ENCODE data around the gene SMG6. TPM values are rescaled to one million over a fixed set of nuclear protein-coding genes. Genes with fewer than 3 reads are reported as not detected.

Gene SMG6
- total RNA-seq, 1 experiment from 2014 or later = 36.1 TPM

DNA sequence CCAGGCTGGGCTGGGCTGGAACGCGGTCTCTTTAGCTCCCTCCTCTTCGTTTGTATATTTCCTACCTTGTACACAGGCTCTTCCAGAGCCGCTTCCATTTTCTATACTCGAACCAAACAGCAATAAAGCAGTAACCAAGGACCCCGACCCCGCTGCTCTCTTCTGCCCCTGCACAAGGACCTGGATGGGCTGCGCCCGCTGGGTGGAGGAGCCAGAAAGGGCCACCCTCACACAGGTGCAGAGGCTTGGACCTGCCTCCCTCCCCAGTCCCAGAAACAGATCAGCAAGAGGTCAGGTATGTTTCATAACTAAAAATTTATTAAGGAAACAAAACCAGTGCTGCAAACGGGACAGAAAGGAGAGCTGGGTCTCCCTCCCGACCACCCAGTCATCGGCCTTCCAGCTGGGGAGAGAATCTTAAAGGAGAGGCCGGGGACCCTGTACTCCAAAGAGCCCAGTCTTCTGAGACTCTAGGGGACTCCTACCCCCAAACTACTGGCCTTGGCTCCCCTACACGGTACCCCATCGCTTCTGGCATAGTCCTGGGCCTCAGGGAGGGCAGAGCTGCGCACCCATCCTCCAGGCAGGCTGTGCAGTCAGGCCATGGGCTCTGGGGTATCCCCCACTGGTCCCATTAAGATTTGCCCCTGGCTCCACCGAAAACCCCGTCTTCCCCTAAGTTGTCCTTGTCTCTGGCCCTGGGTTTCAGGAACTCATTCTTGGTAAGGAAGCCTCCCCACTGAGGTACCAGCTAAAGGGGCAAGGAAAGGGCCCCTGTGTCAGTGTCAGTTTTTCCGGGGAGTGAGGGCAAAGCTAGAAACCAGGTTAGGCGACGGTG is 243.8 kb downstream of the SMG6 start:
- H3K27ac ChIP-seq (ENCODE audit: low read depth, low read length, poor library complexity, severe bottlenecking) = peak overlapping the region; percentile 2
- TF ChIP-seq EZH2 (IDR thresholded peaks at IDR 0.05; ENCODE audit: borderline replicate concordance, low read depth, low read length, poor library complexity, severe bottlenecking) = no peak
- TF ChIP-seq, protein P1, sequence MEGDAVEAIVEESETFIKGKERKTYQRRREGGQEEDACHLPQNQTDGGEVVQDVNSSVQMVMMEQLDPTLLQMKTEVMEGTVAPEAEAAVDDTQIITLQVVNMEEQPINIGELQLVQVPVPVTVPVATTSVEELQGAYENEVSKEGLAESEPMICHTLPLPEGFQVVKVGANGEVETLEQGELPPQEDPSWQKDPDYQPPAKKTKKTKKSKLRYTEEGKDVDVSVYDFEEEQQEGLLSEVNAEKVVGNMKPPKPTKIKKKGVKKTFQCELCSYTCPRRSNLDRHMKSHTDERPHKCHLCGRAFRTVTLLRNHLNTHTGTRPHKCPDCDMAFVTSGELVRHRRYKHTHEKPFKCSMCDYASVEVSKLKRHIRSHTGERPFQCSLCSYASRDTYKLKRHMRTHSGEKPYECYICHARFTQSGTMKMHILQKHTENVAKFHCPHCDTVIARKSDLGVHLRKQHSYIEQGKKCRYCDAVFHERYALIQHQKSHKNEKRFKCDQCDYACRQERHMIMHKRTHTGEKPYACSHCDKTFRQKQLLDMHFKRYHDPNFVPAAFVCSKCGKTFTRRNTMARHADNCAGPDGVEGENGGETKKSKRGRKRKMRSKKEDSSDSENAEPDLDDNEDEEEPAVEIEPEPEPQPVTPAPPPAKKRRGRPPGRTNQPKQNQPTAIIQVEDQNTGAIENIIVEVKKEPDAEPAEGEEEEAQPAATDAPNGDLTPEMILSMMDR (conservative IDR thresholded peaks at IDR 0.05; ENCODE audit: low read depth, low read length) = no peak
- BruUV-seq (replicated peaks) = TSS peak; percentile 54
- POLR2A ChIA-PET (ENCODE audit: low non-redundant PET) = no interaction called here
- H3K27me3 ChIP-seq (replicated peaks; ENCODE audit: insufficient read depth, low read depth, low read length, poor library complexity) = no peaks in the 10 kb centered on the region
- CTCF ChIA-PET = interaction anchor here (2.0 kb wide), 1 partner anchor 185 kb away, joined by 9 read pairs; no protein-coding TSS in a partner anchor
- peaks cover 8% of the 10 kb centered on the region for H3K36me3 ChIP-seq (ENCODE audit: insufficient read depth, low read length, poor library complexity, severe bottlenecking)
- intact Hi-C loops (cut with micrococcal nuclease; ENCODE audit: unreplicated experiment) = no loop called here
- H3K4me1 ChIP-seq (ENCODE audit: insufficient read depth, low read length, poor library complexity, severe bottlenecking) = peaks cover 26% of the 10 kb centered on the region
- H3K9me3 ChIP-seq (ENCODE audit: low read depth, low read length, poor library complexity, severe bottlenecking) = no peaks in the 10 kb centered on the region
- DNase-seq (ENCODE audit: low spot score) = no peak
- no peak overlapping the region for H3K4me3 ChIP-seq (ENCODE audit: low read depth, low read length, poor library complexity, severe bottlenecking)

DNA sequence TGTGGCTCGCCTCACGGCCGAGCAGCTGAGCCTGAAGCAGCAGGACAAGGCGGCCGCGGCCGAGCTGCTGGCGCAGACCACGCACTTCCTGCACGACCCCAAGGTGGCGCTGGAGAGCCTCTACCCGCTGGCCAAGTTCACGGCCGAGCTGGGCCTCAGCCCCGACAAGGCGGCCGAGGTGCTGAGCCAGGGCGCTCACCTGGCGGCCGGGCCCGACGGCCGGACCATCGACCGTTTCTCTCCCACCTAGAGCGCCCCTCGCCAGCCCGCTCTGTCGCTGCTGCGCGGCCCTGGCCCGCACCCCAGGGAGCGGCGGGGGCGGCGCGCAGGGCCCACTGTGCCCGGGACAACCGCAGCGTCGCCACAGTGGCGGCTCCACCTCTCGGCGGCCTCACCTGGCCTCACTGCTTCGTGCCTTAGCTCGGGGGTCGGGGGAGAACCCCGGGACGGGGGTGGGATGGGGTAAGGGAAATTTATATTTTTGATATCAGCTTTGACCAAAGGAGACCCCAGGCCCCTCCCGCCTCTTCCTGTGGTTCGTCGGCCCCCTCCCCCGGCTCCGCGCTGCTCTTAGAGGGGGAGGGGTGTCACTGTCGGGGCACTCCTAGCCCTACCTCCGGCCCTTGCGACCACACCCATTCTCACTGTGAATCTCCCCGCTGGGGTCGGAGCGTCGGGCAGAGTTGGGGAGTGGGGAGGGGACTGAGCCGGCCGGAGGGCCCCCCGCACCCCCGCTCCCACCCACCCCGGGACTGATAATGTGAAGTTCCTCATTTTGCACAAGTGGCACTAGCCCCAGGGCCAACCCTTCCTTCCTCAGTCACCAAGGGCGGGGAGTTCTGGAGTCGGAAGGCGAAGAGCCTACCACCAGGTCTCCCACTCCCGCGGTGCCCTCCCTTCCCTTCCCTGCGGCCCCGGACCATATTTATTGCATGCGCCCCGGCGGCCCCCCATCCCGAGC is 244.7 kb downstream of the SMG6 start:
- Histone ChIP-seq H3K36me3 (ENCODE audit: insufficient read depth, low read length, poor library complexity, severe bottlenecking) (peaks cover 1% of the 10 kb centered on the region), H3K9me3 (ENCODE audit: low read depth, low read length, poor library complexity, severe bottlenecking) (no peaks in the 10 kb centered on the region), H3K4me1 (ENCODE audit: insufficient read depth, low read length, poor library complexity, severe bottlenecking) (peaks cover 28% of the 10 kb centered on the region), H3K4me3 (ENCODE audit: low read depth, low read length, poor library complexity, severe bottlenecking) (no peak overlapping the region), H3K27ac (ENCODE audit: low read depth, low read length, poor library complexity, severe bottlenecking) (no peak overlapping the region), H3K27me3 (replicated peaks; ENCODE audit: insufficient read depth, low read depth, low read length, poor library complexity) (no peaks in the 10 kb centered on the region)
- intact Hi-C loops (cut with micrococcal nuclease; ENCODE audit: unreplicated experiment) = no loop called here
- POLR2A ChIA-PET (ENCODE audit: low non-redundant PET) = no interaction called here
- CTCF ChIA-PET = interaction anchor here (0.5 to 2.0 kb wide), 3 partner anchors 39 to 186 kb away, joined by 3 to 9 read pairs (median 6); no protein-coding TSS in a partner anchor
- no peak for DNase-seq (ENCODE audit: low spot score)
- no peak for TF ChIP-seq EZH2 (IDR thresholded peaks at IDR 0.05; ENCODE audit: borderline replicate concordance, low read depth, low read length, poor library complexity, severe bottlenecking)
- TF ChIP-seq, protein P1 (conservative IDR thresholded peaks at IDR 0.05; ENCODE audit: low read depth, low read length) = peak; percentile 45
- BruUV-seq (replicated peaks) = no TSS peak

DNA sequence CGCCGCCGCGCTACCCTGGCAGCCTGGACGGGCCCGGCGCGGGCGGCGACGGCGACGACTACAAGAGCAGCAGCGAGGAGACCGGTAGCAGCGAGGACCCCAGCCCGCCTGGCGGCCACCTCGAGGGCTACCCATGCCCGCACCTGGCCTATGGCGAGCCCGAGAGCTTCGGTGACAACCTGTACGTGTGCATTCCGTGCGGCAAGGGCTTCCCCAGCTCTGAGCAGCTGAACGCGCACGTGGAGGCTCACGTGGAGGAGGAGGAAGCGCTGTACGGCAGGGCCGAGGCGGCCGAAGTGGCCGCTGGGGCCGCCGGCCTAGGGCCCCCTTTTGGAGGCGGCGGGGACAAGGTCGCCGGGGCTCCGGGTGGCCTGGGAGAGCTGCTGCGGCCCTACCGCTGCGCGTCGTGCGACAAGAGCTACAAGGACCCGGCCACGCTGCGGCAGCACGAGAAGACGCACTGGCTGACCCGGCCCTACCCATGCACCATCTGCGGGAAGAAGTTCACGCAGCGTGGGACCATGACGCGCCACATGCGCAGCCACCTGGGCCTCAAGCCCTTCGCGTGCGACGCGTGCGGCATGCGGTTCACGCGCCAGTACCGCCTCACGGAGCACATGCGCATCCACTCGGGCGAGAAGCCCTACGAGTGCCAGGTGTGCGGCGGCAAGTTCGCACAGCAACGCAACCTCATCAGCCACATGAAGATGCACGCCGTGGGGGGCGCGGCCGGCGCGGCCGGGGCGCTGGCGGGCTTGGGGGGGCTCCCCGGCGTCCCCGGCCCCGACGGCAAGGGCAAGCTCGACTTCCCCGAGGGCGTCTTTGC is 245.6 kb downstream of the SMG6 start:
- TF ChIP-seq EZH2 (IDR thresholded peaks at IDR 0.05; ENCODE audit: borderline replicate concordance, low read depth, low read length, poor library complexity, severe bottlenecking) = no peak
- TF ChIP-seq, protein P1 (conservative IDR thresholded peaks at IDR 0.05; ENCODE audit: low read depth, low read length) = no peak
- H3K4me3 ChIP-seq (ENCODE audit: low read depth, low read length, poor library complexity, severe bottlenecking) = no peak overlapping the region
- H3K4me1 ChIP-seq (ENCODE audit: insufficient read depth, low read length, poor library complexity, severe bottlenecking) = peaks cover 19% of the 10 kb centered on the region
- H3K27me3 ChIP-seq (replicated peaks; ENCODE audit: insufficient read depth, low read depth, low read length, poor library complexity) = no peaks in the 10 kb centered on the region
- H3K9me3 ChIP-seq (ENCODE audit: low read depth, low read length, poor library complexity, severe bottlenecking) = no peaks in the 10 kb centered on the region
- ChIA-PET CTCF (interaction anchor here (0.5 to 3.4 kb wide), 3 partner anchors 127 to 187 kb away, joined by 6 to 47 read pairs (median 9); no protein-coding TSS in a partner anchor), POLR2A (ENCODE audit: low non-redundant PET) (no interaction called here)
- no peak overlapping the region for H3K27ac ChIP-seq (ENCODE audit: low read depth, low read length, poor library complexity, severe bottlenecking)
- intact Hi-C loops (cut with micrococcal nuclease; ENCODE audit: unreplicated experiment) = no loop called here
- BruUV-seq (replicated peaks) = no TSS peak
- H3K36me3 ChIP-seq (ENCODE audit: insufficient read depth, low read length, poor library complexity, severe bottlenecking) = no peaks in the 10 kb centered on the region
- no peak for DNase-seq (ENCODE audit: low spot score)
